Left lung (tissue), 10 donors: ENCODE results near the gene MN1. TPM values are rescaled to one million over a fixed set of nuclear protein-coding genes. Genes with fewer than 3 reads are reported as not detected.

Source experiments
- ATAC-seq: fragments of 200-7000 bp; cut with Tn5 transposase; one replicate; pipeline ENCODE4 v1.9.1; 2020; ENCODE audit warnings: moderate library complexity
- DNase-seq, 4 donors: peaks; one replicate each; pipeline ENCODE4 v3.0.0-alpha.2; 2013 to 2020
- H3K27ac ChIP-seq, 2 donors: fragments of 200-600 bp; sonication (generic) in 1 of 2; one replicate each; pipeline versions ENCODE4 v1.5.0 to v1.8.0; 2020 to 2021
- H3K27me3 ChIP-seq, 2 donors: fragments of 200-600 bp; sonication (generic) in 1 of 2; one replicate each; pipeline versions ENCODE4 v1.5.0 to v1.8.0; 2020 to 2021
- H3K36me3 ChIP-seq, 2 donors: fragments of 200-600 bp; sonication (generic) in 1 of 2; one replicate each; pipeline versions ENCODE4 v1.5.0 to v1.8.0; 2020 to 2021
- H3K4me1 ChIP-seq, 2 donors: fragments of 200-600 bp; one replicate each; pipeline ENCODE4 v1.8.0; 2021
- H3K4me3 ChIP-seq, 2 donors: fragments of 200-600 bp; sonication (generic) in 1 of 2; one replicate each; pipeline versions ENCODE4 v1.5.0 to v1.8.0; 2020 to 2021; ENCODE audit warnings: mild to moderate bottlenecking in 1 of 2
- H3K9me3 ChIP-seq, 2 donors: fragments of 200-600 bp; sonication (generic) in 1 of 2; one replicate each; pipeline versions ENCODE4 v1.5.0 to v1.8.0; 2020 to 2021
- intact Hi-C, 2 donors: fragments of 100-400 bp; cut with DNase I; formaldehyde crosslinking; loops; one replicate each; pipeline versions ENCODE4 v1.11.2 to v1.14.2; 2022
- polyA plus RNA-seq, 6 donors: library from polyadenylated mRNA; unstranded; fragments of 120-200 nt; gene quantifications; one replicate each; pipeline ENCODE4 v1.2.1, GENCODE V29; 2013; ENCODE audit not compliant: insufficient read length in 6 of 6
- total RNA-seq, 2 donors: library from RNA; stranded (reverse); fragmentation: NEBNext Ultra II Directional; extraction: Animal tissue kit (Norgen Biotek cat#: 25700); gene quantifications; one replicate each; pipeline ENCODE4 v1.2.1, GENCODE V29; 2021
- TF ChIP-seq, protein P1 (sequence below), 2 donors: fragments of 200-600 bp; sonication (generic) in 1 of 2; IDR thresholded peaks; one replicate each; pipeline versions ENCODE4 v1.5.0 to v1.8.0; 2021; ENCODE audit warnings: antibody characterized with exemption in 2 of 2
- donor health status: DM: no; HTN: yes; CAD: no.
- donor health status: DM: no; HTN: no; CAD: no.

Gene MN1
- total and polyA plus RNA-seq, 8 donors, result 1.9 to 7.4 (median 3.3) TPM

DNA sequence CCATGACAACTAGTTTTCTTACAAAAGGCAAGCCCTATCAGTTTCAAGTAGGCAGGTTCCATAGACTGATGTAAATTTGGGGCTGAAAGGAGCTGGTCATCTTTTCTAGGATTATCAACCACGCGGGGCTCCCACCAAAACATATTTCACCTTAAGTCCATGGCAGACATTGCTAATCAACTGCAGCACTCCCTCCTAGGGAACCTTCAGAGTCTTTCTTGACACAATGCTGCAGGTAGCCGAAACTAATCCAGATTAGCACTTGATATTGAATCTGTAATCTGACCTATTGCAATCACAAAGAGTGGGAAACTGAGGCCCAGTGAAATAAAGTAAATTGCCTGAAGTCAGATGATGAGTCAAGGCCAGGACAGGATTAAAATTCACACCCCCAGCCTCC lies 32.5 kb downstream of the MN1 start:
- no peak for ATAC-seq
- no peaks in the 10 kb centered on the region for H3K36me3 ChIP-seq
- H3K9me3 ChIP-seq, result no peaks in the 10 kb centered on the region
- intact Hi-C loops, result no loop called here
- H3K27me3 ChIP-seq, result no peaks in the 10 kb centered on the region
- DNase-seq, result no peak
- TF ChIP-seq, protein P1, sequence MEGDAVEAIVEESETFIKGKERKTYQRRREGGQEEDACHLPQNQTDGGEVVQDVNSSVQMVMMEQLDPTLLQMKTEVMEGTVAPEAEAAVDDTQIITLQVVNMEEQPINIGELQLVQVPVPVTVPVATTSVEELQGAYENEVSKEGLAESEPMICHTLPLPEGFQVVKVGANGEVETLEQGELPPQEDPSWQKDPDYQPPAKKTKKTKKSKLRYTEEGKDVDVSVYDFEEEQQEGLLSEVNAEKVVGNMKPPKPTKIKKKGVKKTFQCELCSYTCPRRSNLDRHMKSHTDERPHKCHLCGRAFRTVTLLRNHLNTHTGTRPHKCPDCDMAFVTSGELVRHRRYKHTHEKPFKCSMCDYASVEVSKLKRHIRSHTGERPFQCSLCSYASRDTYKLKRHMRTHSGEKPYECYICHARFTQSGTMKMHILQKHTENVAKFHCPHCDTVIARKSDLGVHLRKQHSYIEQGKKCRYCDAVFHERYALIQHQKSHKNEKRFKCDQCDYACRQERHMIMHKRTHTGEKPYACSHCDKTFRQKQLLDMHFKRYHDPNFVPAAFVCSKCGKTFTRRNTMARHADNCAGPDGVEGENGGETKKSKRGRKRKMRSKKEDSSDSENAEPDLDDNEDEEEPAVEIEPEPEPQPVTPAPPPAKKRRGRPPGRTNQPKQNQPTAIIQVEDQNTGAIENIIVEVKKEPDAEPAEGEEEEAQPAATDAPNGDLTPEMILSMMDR (IDR thresholded peaks at IDR 0.05), result no peak
- H3K27ac ChIP-seq, result no peak overlapping the region
- no peaks in the 10 kb centered on the region for H3K4me1 ChIP-seq
- H3K4me3 ChIP-seq, result no peak overlapping the region

DNA sequence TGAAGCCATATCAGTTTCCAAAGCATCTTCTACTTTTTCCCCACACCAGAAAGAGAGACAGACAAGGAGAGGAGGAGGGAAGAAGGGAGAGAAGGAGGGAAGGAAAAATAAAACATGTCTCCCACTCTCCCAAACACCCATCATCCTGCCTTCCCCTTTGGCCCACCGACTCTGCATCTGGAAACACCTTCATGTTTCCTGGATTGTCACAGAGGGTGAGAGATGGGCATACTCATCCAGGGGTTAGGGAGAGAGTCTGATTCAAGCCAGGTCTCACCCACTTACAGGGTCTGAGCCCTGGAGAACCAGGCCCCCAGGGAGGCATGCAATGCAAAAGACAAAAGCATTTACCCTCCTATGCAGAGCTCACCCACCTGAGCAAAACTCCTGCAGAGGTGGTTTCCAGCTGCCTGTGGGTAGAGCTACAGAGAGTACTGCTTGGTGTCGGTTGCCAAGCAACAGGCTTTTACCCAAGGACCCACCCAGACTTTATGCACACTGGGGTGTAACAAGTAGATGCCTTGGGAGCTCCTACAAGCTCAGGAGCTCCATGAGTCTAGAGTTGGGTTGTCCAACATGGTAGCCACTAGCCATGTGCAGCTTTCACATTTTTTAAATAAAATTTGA lies 33.4 kb downstream of the MN1 start:
- ATAC-seq (no peak), DNase-seq (no peak)
- TF ChIP-seq, protein P1 (IDR thresholded peaks at IDR 0.05), result no peak
- Histone ChIP-seq H3K9me3 (no peaks in the 10 kb centered on the region), H3K36me3 (no peaks in the 10 kb centered on the region), H3K27me3 (no peaks in the 10 kb centered on the region), H3K4me1 (no peaks in the 10 kb centered on the region), H3K27ac (no peak overlapping the region), H3K4me3 (no peak overlapping the region)
- intact Hi-C loops, result no loop called here

DNA sequence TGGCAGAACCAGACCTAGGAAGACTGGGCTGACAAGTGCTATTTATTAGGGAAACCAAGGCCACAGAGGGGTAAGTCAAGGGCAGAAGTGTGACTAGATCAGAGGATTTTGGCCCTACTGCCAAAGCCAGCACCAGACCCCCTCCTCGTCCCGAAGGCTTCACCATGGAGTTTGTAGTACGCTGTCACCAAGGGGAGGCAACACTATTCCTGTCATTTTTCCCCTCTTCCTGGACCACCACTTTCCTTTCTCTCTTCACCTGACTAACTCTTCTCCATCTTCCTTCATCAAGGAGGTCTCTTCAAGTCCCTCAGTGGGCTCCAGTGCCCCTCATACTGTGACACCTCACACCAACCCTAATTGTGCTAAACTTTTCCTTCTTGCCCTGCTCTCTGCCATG lies 34.9 kb downstream of the MN1 start:
- no peak overlapping the region for H3K4me3 ChIP-seq
- H3K9me3 ChIP-seq, result no peaks in the 10 kb centered on the region
- no peak for DNase-seq
- TF ChIP-seq, protein P1 (IDR thresholded peaks at IDR 0.05), result no peak
- no peaks in the 10 kb centered on the region for H3K27me3 ChIP-seq
- intact Hi-C loops, result no loop called here
- no peaks in the 10 kb centered on the region for H3K36me3 ChIP-seq
- no peaks in the 10 kb centered on the region for H3K4me1 ChIP-seq
- ATAC-seq, result no peak
- no peak overlapping the region for H3K27ac ChIP-seq

DNA sequence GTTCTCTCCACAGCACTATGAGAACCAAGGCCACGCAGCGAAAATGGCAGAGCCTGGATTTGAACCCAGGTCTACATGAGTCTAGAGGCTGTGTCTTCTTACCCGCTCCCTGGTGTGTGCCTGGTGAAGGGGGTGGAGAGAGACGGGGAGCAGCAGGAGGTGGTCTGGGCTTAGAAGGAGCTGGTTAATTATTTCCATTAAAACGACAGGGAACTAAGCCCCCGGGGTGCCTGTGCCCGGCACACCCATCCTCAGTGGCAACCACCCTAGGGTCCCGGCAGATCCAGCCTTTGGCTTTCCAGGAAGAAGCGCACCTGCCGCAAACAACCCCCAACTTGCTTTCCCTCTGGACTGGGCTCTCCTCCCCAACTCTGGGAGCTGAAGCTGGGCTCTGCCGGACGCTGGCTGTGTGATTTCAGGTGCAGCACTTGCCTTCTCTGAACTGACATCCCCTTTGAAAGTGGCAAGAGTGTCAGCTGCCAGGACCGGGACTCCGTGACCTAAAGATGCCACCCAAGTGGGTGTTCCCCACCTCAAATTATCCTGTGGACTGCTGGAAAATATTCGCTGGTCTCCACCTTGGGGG lies 35.8 kb downstream of the MN1 start:
- ATAC-seq, result no peak
- Histone ChIP-seq H3K4me1 (no peaks in the 10 kb centered on the region), H3K27me3 (no peaks in the 10 kb centered on the region), H3K9me3 (no peaks in the 10 kb centered on the region), H3K36me3 (no peaks in the 10 kb centered on the region), H3K4me3 (no peak overlapping the region), H3K27ac (no peak overlapping the region)
- intact Hi-C loops, result no loop called here
- TF ChIP-seq, protein P1 (IDR thresholded peaks at IDR 0.05), result no peak
- DNase-seq, result no peak

DNA sequence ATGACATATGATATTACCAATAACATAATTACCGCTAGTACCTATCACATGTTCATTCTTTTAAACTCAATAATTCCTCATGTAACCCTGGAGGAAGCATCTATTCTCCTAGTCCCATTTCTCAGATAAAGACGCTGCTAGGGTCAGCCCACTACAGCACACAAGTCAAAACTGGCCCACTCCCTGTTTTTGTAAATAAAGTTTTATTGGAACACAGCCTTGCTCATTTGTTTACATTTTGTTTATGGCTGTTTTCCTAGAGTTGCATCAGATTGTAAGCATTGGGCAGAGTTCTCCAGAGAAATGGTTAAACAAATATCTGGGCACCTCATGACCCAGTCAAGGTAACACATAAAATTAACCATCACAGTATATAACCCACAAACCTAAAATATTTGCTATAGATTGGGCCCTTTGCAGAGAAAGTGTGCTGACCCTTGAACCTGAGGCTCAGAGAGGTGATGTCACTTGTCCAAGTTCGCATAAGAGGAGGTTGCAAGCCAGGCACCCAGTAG lies 36.8 kb downstream of the MN1 start:
- TF ChIP-seq, protein P1 (IDR thresholded peaks at IDR 0.05), result no peak
- Histone ChIP-seq H3K27ac (no peak overlapping the region), H3K4me3 (no peak overlapping the region), H3K4me1 (no peaks in the 10 kb centered on the region), H3K9me3 (no peaks in the 10 kb centered on the region), H3K36me3 (no peaks in the 10 kb centered on the region), H3K27me3 (no peaks in the 10 kb centered on the region)
- ATAC-seq, result no peak
- intact Hi-C loops, result no loop called here
- no peak for DNase-seq
